GM21515 (cell line): ENCODE results near the gene DRD3.

Experiments used
- ATAC-seq: cut with Tn5 transposase; IDR thresholded peaks from one replicate; pipeline ENCODE4 v1.9.1; 2021; ENCODE audit not compliant: unreplicated experiment

The DRD3 gene

GRCh38 chr3:114079761-114080160 lies 99.1 kb downstream of the DRD3 start:
- no peak for ATAC-seq

GRCh38 chr3:114078126-114078525 lies 100.7 kb downstream of the DRD3 start:
- no peak for ATAC-seq
